Activated CD8-positive, alpha-beta T cell treated with anti-CD3 and anti-CD28 coated beads for 36 hours (primary cell): ENCODE results near the gene INHBB. TPM values are rescaled to one million over a fixed set of nuclear protein-coding genes. Genes with fewer than 3 reads are reported as not detected.

ENCODE experiments used
- ATAC-seq: fragments of 200-7000 bp; cut with Tn5 transposase; one replicate; pipeline ENCODE4 v1.10.0; 2021; ENCODE audit warnings: mild to moderate bottlenecking, moderate library complexity
- CTCF ChIA-PET: fragments of 350-600 bp; sonication (Branson Sonifier 250); formaldehyde crosslinking; loops from one replicate; lab custom pipeline; 2021; ENCODE audit warnings: antibody characterized with exemption; lab: Charles Lee
- POLR2A ChIA-PET: fragments of 350-600 bp; sonication (Branson Sonifier 250); formaldehyde crosslinking; loops from one replicate; lab custom pipeline; 2021; ENCODE audit warnings: antibody characterized with exemption; lab: Charles Lee
- DNase-seq: peaks from one replicate; pipeline ENCODE4 v3.0.0-alpha.2; 2020
- H3K27ac Mint-ChIP-seq: one replicate; pipeline ENCODE4 v1.8.0; 2021; ENCODE audit warnings: mild to moderate bottlenecking, mixed read lengths
- H3K27me3 Mint-ChIP-seq: one replicate; pipeline ENCODE4 v1.8.0; 2021; ENCODE audit warnings: mixed read lengths
- H3K36me3 Mint-ChIP-seq: one replicate; pipeline ENCODE4 v1.8.0; 2021; ENCODE audit warnings: low read depth, mixed read lengths
- H3K4me1 Mint-ChIP-seq: one replicate; pipeline ENCODE4 v1.8.0; 2021; ENCODE audit warnings: low read depth, mixed read lengths
- H3K4me3 Mint-ChIP-seq: one replicate; pipeline ENCODE4 v1.8.0; 2021; ENCODE audit warnings: mild to moderate bottlenecking, moderate library complexity, mixed read lengths
- H3K9me3 Mint-ChIP-seq: one replicate; pipeline ENCODE4 v1.8.0; 2021; ENCODE audit warnings: mixed read lengths
- intact Hi-C: fragments of 100-400 bp; cut with micrococcal nuclease; formaldehyde crosslinking; loops from one replicate; pipeline ENCODE4 v1.10.0; 2022
- total RNA-seq, 2 experiments: library from RNA; stranded (reverse); gene quantifications; one replicate each; pipeline ENCODE4 v1.2.3, GENCODE V29; 2021
- TF ChIP-seq, protein P1 (sequence below): fragments of 200-600 bp; IDR thresholded peaks from one replicate; pipeline ENCODE4 v1.8.0; 2022; ENCODE audit warnings: antibody characterized with exemption, mild to moderate bottlenecking

The INHBB gene
- total RNA-seq, 2 experiments from 2014 or later, result not detected

DNA sequence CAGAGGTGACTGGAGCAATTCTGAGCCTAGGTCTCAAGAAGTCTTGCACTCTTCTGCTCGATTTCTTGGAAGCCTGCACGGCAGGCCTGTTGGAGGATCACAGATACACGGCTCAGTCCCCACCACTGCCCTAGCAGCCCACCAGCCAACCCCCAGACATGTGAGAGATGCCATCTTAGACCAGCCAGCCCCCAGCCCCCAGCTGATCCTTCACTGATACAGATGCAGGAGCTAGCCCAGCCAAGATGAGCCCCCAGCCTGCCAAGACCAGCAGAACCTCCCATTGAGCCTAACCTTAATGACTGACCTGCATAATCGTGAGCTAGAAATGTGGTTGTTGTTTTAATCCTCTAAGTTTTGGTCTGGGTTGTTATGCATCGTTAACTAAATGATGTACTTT, 47.5 kb downstream of the INHBB start:
- H3K36me3 Mint-ChIP-seq, result no peaks in the 10 kb centered on the region
- H3K4me1 Mint-ChIP-seq, result no peaks in the 10 kb centered on the region
- H3K4me3 Mint-ChIP-seq, result no peak overlapping the region
- no peak overlapping the region for H3K27ac Mint-ChIP-seq
- ChIA-PET CTCF (no interaction called here), POLR2A (no interaction called here)
- ATAC-seq (no peak), DNase-seq (no peak)
- TF ChIP-seq, protein P1, sequence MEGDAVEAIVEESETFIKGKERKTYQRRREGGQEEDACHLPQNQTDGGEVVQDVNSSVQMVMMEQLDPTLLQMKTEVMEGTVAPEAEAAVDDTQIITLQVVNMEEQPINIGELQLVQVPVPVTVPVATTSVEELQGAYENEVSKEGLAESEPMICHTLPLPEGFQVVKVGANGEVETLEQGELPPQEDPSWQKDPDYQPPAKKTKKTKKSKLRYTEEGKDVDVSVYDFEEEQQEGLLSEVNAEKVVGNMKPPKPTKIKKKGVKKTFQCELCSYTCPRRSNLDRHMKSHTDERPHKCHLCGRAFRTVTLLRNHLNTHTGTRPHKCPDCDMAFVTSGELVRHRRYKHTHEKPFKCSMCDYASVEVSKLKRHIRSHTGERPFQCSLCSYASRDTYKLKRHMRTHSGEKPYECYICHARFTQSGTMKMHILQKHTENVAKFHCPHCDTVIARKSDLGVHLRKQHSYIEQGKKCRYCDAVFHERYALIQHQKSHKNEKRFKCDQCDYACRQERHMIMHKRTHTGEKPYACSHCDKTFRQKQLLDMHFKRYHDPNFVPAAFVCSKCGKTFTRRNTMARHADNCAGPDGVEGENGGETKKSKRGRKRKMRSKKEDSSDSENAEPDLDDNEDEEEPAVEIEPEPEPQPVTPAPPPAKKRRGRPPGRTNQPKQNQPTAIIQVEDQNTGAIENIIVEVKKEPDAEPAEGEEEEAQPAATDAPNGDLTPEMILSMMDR, result no peak
- intact Hi-C loops, result no loop called here
- H3K27me3 Mint-ChIP-seq, result peaks cover 4% of the 10 kb centered on the region
- no peaks in the 10 kb centered on the region for H3K9me3 Mint-ChIP-seq

DNA sequence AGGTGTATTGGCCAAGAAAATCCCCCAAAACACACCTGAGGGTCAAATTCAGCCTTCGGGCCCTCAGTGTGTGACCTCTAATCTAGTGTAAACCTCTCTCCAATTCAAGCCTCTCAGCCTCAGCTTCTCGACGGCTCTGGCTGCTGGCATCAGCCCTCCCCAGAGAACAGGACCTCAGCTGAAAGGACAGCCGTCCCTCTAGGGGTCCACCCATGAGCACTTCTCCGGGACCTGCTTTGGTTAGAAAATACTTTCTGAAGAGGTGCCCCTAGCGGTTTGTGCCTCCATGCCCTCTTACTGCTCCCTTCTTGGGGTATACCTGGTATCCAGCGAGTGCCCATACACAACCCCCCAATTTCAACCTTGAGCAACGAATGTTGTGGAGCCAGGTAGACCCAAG, 48.8 kb downstream of the INHBB start:
- no peaks in the 10 kb centered on the region for H3K4me1 Mint-ChIP-seq
- POLR2A ChIA-PET, result no interaction called here

DNA sequence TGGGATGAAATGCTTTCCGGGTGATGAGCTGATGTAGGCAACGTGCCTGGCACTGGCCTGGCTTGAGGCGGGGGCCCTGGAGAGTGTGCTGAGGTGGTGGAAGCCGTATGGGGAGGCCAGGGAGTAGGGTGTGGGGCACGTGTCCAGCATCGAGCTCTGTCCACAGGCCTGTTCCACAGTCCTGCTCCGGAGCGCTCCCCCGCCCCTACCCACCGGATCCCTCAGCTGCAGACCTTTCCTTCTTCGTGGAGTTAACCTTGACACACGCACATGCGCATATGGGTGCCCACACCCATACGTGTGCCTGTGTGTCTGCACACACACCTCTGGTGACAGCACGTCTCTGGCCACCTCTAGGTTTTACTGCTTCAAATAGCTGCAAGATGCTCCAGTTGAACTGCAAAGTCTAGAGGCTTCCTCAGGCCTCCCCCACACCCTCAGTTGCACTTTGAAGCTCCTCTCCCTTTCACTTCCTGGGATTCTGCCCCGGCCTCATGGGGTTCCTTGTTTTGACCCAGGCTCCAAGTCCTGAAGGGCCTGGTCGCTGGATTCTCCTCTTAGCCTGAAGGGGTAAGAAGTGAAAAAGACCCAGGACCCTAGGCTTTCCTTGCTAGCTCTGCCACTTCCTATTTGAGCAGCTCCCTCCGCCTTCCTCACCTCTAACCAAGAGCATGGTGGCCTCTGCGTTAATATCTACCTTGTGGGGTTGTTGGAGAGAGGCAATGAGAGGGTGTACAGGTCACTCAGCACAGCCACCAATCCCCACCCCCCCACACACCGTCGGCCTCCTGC, 49.5 kb downstream of the INHBB start:
- H3K4me1 Mint-ChIP-seq, result no peaks in the 10 kb centered on the region
- no peak overlapping the region for H3K27ac Mint-ChIP-seq
- DNase-seq, result no peak
- CTCF ChIA-PET, result interaction anchor here (0.7 kb wide), 1 partner anchor 285 kb away, joined by 3 read pairs; no protein-coding TSS in a partner anchor
- POLR2A ChIA-PET, result interaction anchor here (1.1 kb wide), 1 partner anchor 22 kb away, joined by 3 read pairs; no protein-coding TSS in a partner anchor
- ATAC-seq, result no peak
- TF ChIP-seq, protein P1, result no peak
- no peak overlapping the region for H3K4me3 Mint-ChIP-seq
- no peaks in the 10 kb centered on the region for H3K36me3 Mint-ChIP-seq
- intact Hi-C loops, result no loop called here
- no peaks in the 10 kb centered on the region for H3K9me3 Mint-ChIP-seq
- H3K27me3 Mint-ChIP-seq, result peaks cover 2% of the 10 kb centered on the region

More for the DNA sequence above, 48.8 kb downstream of the INHBB start:
- intact Hi-C loops, result no loop called here
- H3K27ac Mint-ChIP-seq, result no peak overlapping the region
- H3K9me3 Mint-ChIP-seq, result no peaks in the 10 kb centered on the region
- CTCF ChIA-PET, result interaction anchor here (0.7 kb wide), 1 partner anchor 286 kb away, joined by 3 read pairs; no protein-coding TSS in a partner anchor
- TF ChIP-seq, protein P1, result no peak
- ATAC-seq (no peak), DNase-seq (no peak)
- peaks cover 2% of the 10 kb centered on the region for H3K27me3 Mint-ChIP-seq
- no peaks in the 10 kb centered on the region for H3K36me3 Mint-ChIP-seq
- H3K4me3 Mint-ChIP-seq, result no peak overlapping the region

DNA sequence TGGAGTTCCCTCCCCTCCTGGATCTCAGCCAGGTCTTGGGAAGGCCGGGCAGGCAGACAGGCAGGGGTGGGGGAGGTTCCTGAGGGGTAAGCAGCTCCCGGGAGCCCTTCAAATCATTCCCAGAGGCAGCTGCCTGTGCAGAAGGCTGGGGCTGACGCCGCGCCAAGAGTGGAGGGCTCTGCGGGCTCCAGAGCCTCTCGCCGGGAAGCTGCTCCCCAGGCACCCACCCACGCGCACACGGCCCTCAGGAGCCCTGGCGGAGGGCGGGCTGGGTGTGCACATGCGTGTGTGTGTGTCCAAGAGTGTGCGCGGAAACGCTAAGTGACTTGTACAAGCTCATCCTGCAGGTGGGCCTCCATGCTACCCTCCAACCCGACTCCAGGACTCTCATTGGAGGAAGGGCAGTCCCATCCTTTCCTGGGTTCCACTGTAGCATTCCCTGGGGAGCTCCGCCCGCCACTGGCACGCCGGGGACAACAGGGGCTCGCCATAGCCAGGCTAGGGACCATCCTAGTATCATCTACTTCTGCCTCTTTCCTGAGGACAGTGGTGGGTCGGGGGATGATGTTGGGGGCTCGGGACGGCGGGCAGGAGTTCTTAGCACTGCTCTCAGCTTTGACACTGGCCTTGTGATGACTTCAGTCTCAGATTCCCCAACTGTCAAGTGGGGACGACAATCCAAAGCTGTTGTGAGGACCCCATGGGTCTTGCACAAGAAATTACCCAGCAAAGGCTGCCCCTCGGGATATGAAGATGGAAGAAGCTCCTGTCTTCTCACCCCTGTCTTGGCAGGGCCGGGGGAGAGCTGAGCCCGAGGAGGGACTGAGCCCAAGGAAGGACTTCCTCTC, 50.3 kb downstream of the INHBB start:
- DNase-seq, result no peak
- TF ChIP-seq, protein P1, result no peak
- Mint-ChIP-seq H3K4me1 (no peaks in the 10 kb centered on the region), H3K9me3 (no peaks in the 10 kb centered on the region), H3K27me3 (peaks cover 5% of the 10 kb centered on the region), H3K36me3 (no peaks in the 10 kb centered on the region), H3K4me3 (no peak overlapping the region), H3K27ac (no peak overlapping the region)
- intact Hi-C loops, result no loop called here
- ChIA-PET POLR2A (interaction anchor here (1.1 kb wide), 1 partner anchor 21 kb away, joined by 3 read pairs; no protein-coding TSS in a partner anchor), CTCF (interaction anchor here (1.1 kb wide), 1 partner anchor 83 kb away, joined by 3 read pairs; no protein-coding TSS in a partner anchor)
- no peak for ATAC-seq
